Pons (tissue), 1 donor: ENCODE measurements around the gene HTRA1.

Experiments
- DNase-seq: peaks from one replicate; pipeline ENCODE4 v3.0.0-alpha.2; 2016; ENCODE audit warnings: low spot score

The HTRA1 gene

DNA sequence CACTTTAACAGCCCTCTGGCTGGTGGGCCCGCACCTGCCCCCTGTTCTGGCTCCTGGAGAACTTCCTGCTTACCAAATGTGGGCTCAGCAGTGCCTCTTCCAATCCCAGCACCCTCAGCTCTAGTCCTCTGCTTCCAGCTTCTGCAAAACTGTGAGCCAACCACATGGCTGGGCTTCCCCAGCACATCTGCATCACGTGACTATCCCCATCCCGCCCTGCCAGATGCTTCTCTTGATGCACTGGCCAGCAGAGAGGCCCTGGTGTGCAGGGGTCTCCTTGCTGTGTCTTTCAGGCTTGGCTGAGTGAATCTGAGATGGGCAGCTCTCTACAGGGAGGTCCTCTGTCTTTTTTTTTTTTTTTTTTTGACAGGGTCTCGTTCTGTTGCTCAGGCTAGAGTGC lies 55.4 kb downstream of the HTRA1 start:
- no peak for DNase-seq

DNA sequence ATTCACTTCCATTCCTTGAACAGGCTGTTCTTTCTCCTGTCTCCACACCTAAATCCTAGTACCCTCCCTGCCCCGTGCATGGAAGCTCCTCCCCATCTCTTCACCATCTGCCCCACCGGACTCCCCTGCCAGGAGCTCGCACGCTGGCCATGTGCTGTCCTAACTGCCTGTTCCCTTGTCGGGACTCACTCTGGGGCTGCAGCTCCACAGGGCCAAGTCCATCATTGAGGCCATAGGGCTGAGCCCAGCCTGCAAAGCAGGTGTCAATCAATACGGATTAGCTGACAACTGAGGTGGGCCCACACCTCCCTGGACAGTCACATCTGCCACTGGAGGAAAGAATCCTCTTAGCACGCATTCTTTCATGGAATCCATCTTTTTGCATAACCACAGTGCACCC lies 57.8 kb downstream of the HTRA1 start:
- DNase-seq = no peak

DNA sequence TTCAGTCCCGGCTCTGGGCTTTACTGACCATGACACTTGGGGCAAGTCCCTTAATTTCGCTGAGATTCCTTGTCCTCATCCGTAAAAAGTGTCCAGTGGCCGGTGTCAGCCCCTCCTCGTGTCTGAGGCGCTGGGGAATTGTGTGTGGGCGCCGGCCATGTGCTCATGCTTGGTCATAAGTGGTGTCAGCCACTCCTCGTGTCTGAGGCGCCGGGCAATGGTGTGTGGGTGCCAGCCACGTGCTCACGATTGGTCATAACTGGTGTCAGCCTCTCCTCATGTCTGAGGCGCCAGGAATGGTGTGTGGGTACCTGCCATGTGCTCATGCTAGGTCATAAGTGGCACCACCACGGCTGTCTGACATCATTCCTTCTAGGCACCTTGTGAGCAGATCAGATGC lies 58.5 kb downstream of the HTRA1 start:
- DNase-seq = no peak

DNA sequence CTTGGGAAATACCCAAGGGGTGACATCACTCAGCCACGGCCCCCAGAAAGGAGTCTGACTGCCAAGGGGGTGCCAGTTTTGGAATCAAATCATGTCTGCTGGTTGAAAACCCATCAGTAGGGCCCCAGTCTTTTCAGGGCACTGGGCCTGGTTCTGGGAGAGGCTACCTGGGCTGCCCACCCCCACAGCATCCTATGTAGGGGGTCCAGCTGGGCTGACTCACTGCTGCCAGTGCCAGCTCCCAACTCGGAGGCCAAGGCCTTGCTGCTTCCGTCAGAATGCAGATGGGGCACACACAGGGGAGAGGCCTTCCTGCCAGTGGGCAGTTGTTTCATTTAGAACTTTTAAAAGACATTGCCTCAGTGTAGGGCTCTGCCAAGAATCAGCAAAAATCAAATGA lies 59.7 kb downstream of the HTRA1 start:
- no peak for DNase-seq

DNA sequence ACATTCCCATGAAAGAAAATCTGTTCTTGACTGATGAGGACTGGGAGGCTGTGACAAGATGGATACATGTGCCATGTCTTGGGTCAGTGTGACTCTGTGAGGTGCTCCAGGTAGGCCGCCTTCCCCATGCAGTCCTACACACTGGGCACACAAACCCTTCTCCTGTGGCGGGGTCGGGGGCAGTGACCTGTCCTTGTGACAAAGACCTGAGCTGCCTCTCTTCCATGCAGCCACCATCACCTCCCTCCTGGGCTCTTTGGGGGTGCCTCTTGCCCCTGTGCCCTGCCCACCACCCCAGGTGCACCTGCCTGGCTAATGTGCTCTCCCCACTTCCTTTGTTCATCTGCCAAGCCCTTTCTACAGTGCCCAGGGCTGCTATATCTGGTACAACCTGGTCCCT lies 63.5 kb downstream of the HTRA1 start:
- DNase-seq = no peak

DNA sequence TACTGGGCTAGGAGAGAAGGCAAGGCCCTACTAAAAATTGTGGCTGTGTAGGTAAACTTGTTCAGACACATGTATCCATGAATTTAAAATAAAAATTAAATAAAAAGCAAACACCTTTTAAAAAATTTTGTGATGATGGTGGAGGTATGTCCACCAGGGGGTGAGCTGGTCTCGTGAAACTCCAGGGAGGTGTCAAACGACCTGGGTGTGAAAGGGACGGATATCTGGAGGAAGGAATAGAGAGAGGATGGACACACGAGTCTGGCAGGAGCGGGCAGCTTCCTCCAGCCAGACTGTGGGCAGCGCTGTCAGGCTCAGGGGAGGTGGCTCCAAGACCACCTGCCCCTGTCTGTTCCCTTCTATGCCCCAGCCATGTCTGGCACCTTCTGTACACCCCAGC lies 64.4 kb downstream of the HTRA1 start:
- DNase-seq = no peak

DNA sequence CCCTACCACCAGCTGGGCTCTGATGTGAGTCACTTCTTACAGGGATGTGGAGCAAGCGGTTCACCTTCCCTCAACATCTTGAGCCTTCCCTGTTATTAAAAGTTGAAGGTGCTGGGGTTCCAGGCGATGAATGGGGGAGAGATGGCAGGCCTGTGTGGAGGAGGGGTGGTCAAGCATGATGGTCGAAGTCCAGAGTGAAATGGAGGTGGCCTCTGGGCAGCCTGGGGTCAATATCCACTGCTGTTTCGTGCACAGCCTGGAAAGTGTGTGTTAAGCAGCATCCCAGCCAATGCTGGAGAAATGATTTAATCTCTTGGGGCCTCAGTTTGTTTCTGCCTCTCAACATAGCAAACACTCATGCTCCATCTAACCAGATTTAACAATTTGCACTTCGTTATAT lies 65.5 kb downstream of the HTRA1 start:
- no peak for DNase-seq

DNA sequence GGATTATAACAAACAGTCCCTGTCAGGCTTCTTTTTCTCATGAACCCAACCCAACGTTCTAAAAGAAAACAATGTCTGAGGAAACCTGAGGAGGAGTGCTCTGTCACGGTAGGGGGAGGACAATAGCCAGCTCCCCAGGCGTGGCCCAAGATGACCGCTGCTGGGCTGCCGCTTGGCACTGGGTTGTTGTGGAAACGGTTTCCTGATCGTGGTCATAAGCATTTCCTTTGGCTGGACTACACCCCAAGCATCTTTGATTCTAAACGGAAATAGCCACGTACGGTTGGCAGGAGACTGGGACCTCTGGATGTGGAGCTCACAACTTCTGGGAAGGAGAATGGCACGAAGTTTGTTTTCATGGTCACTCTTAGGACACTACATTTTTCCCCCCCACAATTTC lies 68.8 kb downstream of the HTRA1 start:
- DNase-seq = no peak

DNA sequence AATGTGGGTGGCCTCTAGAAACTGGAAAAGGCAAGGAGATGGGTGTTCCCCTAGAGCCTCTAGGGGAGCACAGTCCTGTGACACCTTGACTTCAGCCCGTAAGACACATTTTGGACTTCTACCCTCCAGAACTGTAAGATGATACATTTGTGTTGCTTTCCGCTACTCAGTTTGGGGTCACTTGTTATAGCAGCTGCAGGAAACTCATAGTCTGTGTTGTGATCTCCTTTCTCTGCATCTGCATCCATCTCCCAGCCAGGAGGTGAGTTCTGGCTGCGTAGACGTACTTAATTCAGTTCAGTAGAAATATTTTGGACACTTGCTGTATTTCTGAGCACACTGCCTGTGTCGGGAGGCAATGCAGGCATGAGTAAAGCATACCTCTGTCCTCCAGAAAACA lies 69.9 kb downstream of the HTRA1 start:
- no peak for DNase-seq

DNA sequence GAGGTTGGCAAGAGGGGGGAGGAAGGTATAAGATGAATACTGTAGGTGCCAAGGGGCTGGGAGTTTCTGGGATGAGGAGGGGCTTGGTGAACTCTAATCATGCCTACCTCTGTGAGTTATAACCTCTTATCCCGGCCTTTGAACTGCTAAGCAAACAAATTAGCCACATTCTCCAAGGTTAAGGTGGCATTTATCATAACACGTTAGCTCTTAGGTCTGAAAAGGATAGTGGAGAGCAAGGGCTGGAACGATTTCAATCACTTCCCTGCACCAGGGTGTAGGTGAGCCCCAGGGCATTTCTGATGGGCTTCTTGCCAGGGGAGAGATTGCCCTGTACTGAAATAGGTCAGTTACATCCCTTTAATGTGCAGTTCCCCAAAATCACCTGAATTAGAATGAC lies 70.6 kb downstream of the HTRA1 start:
- DNase-seq = no peak

DNA sequence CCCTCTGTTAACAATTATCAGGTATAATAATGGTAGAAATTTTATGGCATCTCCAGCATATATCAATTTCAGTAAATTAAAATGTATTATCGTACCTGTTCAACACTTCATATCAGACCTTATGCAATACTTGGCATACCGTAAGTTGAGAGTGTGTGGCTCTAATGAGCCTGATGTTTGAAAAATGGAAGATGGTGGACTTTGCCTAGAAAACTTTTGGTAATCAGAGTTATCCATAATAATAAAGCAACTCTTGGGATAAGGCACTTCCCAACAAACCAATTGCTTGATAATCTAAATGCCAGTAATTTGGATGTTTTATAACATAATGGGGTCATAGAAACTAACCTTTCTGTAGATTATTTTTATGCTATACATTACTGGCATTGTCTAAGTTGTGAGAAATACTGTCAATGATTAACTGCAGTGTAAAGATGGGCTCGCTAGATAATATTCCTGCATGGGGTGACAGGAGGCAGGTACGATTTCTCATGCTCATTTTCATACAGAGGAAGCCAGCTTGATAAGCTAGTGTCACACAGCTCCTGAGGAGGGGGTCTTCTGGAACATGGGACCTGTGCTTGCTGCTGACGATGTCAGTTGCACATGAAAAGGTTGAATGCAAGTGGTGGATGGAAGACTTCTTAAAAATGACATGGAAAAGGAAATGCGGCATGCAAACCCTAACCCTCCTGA lies 71.4 kb downstream of the HTRA1 start:
- no peak for DNase-seq

DNA sequence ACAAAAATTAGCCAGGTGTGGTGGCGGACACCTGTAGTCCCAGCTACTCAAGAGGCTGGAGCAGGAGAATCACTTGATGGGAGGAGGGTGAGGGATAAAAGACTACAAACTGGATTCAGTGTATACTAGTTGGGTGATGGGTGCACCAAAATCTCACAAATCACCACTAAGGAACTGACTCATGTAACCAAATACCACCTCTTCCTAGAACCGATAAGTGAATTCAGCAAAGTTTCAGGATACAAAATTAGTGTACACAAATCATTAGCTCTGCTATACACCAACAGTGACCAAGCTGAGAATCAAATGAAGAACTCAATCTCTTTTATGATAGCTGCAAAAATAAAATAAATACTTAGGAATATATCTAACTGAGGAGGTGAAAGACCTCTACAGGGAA lies 76.2 kb downstream of the HTRA1 start:
- no peak for DNase-seq

DNA sequence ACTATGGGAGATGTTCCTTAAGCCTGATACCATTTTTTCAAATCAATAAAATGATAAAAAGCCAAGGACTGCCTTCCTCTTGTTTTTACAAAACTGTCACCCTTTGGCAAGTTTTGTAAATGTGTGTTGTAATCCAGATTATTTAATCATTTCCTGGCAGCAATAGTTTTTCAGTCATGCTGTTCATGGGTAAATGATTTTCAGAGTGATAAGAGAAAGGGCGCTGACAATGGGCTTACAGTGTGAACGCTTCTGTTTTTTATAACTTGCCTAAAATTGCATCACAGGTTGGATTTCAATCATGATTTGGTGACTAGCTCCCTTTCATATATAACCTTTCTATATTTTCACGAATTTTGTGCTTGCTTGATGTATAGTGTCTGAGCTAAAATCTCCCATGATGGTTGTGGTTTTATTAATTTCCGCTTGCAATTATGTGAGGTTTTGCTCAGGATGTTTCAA lies 80.2 kb downstream of the HTRA1 start:
- DNase-seq = no peak

DNA sequence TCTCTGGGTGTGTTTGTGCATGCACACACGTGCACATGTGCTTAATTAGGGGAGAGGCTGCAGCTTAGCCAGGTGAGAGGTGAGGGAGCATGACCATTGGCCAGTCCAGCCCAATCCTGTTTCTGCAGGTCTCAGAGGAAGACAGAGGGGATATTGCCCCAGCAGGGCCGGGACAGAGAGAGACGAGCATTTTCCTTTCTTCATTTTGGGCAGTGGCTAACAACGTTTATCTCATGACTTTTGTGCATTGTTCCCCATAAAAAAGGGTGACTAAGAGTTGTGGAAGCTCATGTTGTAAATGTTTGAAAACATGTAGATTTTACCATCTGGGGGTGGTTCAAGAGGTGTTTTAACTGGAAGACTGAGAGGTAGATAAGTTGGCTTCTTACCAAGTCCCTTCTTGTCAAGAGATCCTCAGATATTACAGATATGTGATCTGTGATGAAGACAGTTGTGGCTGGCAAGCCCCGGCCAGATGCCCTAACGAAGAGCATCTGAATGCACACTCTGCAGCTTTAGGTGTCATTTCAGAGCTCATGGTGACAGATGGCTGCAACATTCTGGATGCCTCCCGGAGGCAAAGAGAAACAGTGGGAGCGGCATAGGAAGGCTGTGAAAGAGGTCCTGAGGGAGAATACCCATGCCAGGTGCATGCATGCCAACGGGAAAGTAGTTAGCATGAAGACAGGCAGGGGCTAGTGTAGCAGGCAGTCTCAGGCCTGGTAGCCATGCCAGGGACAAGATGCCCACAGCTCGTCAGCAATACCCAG lies 82.5 kb downstream of the HTRA1 start:
- DNase-seq = no peak

DNA sequence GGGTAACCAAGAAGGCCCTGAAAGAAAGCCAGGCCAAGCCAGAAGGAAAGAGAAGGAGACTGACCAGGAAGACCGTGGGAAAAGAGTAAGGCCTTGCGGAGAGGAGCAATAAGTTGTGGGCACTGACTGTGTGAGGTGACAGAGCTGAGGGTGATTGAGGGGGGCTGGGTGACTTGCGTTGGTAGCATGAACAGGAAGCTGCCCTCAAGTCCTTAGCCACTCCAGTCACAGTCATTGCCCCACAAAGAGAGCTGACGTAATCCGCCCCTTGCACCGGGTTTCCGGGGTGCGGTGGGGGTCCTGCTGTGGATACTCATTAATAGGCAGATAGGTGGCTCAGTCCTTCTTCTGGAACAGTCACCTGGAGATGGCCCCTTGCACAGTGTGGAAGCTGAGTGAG lies 83.1 kb downstream of the HTRA1 start:
- no peak for DNase-seq

DNA sequence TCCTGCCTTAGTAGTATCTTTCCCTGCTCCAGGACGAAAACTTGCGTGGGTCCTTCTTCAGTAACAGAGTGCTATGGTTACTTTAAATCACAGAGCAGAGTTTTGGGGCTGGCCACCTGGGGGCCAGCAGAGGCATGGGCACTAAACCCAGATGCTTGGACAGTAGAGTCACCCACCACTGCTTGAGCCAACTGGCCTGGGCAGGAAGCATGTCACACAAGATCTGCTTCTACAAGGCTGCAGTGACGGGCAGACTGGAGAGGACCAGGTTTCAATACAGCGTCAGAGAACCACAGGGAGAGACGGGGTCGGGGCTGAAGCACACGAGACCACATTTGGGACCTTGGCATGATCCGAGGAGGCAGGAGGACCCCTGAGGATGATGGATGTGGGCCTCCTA lies 84.9 kb downstream of the HTRA1 start:
- no peak for DNase-seq

DNA sequence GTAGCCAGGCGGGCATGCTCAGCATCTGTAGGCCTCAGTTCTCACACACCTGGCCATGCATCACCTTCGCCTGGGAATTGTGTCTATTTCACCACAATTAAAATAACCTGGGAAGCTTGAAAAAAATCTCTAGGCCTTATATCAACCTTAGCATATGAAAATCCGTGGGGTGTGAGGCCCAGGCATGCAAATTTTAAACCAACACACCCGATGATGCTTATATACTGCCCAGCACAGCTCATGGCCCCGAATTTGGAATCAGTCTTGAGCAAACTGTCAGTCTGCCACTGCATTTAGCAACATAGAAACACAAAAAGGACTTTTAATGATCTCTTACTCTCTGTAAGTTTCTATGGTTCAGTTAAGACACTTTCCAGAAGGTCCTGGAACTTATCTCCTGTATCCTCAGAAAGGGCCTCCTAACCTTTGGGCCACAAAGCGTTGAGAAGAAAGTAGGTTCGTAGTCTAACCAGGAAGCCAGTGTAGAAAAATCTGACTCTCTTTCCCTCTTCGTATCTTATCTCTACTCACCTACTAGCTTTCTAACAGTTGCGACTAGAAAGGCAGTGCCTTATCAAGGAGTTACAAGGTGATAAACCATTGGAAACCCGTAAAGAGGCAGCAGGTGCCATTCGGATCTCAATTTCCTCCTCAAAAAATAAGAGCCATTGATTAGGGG lies 87.2 kb downstream of the HTRA1 start:
- no peak for DNase-seq

DNA sequence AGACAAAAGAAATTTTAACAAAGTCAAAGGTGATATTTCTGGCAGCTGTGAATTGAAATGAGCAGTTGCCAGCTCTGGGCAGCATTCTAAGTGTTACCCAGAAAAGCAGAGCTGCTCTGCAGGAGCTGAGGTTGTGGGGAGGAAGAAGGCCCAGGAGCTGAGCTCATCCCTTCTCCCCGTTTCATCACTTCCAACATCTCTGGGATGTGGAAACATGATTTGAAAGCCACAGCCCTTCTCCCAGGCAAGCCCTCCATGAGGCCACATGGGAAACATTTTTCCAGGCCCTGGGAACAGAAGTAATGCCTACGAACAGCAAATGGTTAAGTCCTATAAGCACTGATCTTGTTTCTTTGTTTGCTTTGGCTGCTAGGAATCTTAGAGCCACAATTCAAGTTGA lies 88.3 kb downstream of the HTRA1 start:
- no peak for DNase-seq

DNA sequence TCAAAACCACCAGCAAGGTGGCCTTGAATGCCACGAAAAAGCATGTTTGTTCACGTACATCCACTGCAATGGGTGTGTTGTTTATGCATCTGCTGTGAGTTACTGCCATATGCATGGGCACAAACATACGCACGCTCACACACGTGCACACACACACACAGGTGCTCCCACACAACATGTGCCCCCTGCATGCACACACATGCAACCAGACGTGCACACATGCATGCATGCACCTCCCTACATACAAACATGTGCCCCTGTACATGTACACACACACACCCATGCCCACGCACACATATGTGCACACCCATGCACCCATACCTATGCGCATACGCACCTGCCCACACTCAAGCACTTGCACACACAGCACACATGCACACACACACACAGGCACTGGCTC lies 89.1 kb downstream of the HTRA1 start:
- DNase-seq = no peak

DNA sequence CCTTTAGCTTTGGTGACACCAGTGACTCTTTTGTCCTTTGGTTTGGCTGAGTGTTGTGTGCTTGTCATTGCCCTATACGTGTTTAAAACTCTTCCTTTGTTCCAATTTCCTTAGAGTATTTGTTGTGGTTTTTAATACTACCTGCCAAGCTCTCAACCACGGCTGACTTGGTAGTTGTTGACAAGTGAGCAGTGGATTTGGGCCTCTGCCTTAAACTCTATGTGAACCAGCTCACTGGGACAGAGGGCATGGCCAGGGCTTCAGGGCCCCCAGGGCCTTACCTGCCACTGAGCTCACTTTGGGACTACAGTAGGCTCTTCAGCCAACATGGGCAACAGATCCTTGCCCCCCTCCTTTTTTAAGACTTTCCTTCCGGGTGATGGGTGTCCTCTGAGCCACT lies 89.6 kb downstream of the HTRA1 start:
- DNase-seq = no peak

DNA sequence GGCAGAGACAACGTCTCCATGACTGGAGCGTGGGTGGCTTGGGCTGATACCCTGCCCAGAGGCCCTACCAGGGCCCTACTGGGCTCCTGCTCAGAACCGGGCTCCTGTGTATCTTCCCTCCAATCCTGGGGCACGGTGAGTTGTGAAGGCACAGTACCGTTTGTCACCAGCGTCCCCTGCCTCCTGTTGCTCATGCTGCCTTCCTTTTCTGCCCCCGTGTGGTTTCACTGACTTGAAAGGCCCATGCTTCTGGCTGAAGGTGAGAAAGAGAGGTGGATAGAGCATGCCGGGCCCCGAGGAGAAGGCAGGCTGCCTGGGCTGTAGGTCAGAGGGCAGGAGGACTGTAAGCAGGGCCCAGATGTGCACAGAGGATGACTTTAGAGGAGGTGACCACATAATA lies 90.1 kb downstream of the HTRA1 start:
- DNase-seq = no peak

DNA sequence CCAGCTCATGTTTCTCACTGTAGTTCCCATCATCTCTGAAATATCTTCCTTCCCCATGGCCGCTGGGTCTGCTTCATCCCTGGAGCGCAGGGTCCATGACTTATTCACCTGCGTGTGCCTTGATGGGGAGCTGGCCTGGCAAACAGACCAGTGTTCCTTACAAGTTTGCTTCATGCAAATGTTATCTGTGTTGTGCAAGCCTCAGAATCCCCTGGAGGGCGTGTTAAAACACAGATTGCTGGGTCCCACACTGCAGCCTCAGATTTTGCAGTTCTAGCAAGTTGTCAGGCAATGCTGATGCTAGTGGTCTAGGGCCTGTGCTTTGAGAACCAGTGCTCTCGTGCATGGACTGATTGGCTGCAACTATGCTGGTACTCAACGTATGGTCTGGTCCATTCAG lies 92.0 kb downstream of the HTRA1 start:
- DNase-seq = no peak
